Measurements from ENCODE around the gene RSPH6A.
A peak's percentile ranks its signal among the peaks of the same experiment; 100 is the strongest.

The RSPH6A gene

GRCh38 chr19:45801603-45802175 lies 13.4 kb downstream of the RSPH6A start:
- no peak for TF ChIP-seq EP300 (IDR thresholded peaks at IDR 0.05; ENCODE audit: borderline replicate concordance)
- TF ChIP-seq TAF1 (IDR thresholded peaks at IDR 0.05; ENCODE audit: low read depth), result no peak
- TF ChIP-seq ZBTB7A (IDR thresholded peaks at IDR 0.05; ENCODE audit: low read depth), result no peak
- TF ChIP-seq, protein P1, sequence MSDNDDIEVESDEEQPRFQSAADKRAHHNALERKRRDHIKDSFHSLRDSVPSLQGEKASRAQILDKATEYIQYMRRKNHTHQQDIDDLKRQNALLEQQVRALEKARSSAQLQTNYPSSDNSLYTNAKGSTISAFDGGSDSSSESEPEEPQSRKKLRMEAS (IDR thresholded peaks at IDR 0.05), result no peak
- no peak for TF ChIP-seq YY1 (IDR thresholded peaks at IDR 0.05; ENCODE audit: low read depth)
- no peak for TF ChIP-seq TCF12 (IDR thresholded peaks at IDR 0.05; ENCODE audit: low read depth)
- TF ChIP-seq RAD21 (IDR thresholded peaks at IDR 0.05; ENCODE audit: low read depth), result no peak
- TF ChIP-seq EGR1 (IDR thresholded peaks at IDR 0.05), result no peak
- no peak for TF ChIP-seq USF1 (IDR thresholded peaks at IDR 0.05)
- TF ChIP-seq TEAD4 (IDR thresholded peaks at IDR 0.05), result no peak
- TF ChIP-seq CREB1 (IDR thresholded peaks at IDR 0.05; ENCODE audit: low read depth), result no peak
- no peak for TF ChIP-seq CEBPB (IDR thresholded peaks at IDR 0.05)
- TF ChIP-seq REST (IDR thresholded peaks at IDR 0.05; ENCODE audit: low read depth), result no peak
- no peak for TF ChIP-seq NFIC (IDR thresholded peaks at IDR 0.05)

GRCh38 chr19:45800070-45800553 lies 15.0 kb downstream of the RSPH6A start:
- TF ChIP-seq USF1 (IDR thresholded peaks at IDR 0.05) (no peak), CREB1 (IDR thresholded peaks at IDR 0.05; ENCODE audit: low read depth) (no peak), EGR1 (IDR thresholded peaks at IDR 0.05) (no peak), EP300 (IDR thresholded peaks at IDR 0.05; ENCODE audit: borderline replicate concordance) (no peak), REST (IDR thresholded peaks at IDR 0.05; ENCODE audit: low read depth) (no peak), TEAD4 (IDR thresholded peaks at IDR 0.05) (no peak), FOXM1 (IDR thresholded peaks at IDR 0.05; ENCODE audit: borderline replicate concordance, low read depth) (no peak), YY1 (IDR thresholded peaks at IDR 0.05; ENCODE audit: low read depth) (no peak), NFIC (IDR thresholded peaks at IDR 0.05) (no peak), ZBTB7A (IDR thresholded peaks at IDR 0.05; ENCODE audit: low read depth) (no peak), CEBPB (IDR thresholded peaks at IDR 0.05) (no peak), TCF12 (IDR thresholded peaks at IDR 0.05; ENCODE audit: low read depth) (no peak), RAD21 (IDR thresholded peaks at IDR 0.05; ENCODE audit: low read depth) (no peak), TAF1 (IDR thresholded peaks at IDR 0.05; ENCODE audit: low read depth) (no peak)
- TF ChIP-seq, protein P1 (IDR thresholded peaks at IDR 0.05), result no peak

- TF ChIP-seq, protein P1 (IDR thresholded peaks at IDR 0.05), result peak; percentile 60
- peak; percentile 28; the same call in 1 of the 2 replicates for TF ChIP-seq EP300 (IDR thresholded peaks at IDR 0.05; ENCODE audit: borderline replicate concordance)
These were observed 15.6 kb downstream of the RSPH6A start for GRCh38 chr19:45799541-45799940.

DNA sequence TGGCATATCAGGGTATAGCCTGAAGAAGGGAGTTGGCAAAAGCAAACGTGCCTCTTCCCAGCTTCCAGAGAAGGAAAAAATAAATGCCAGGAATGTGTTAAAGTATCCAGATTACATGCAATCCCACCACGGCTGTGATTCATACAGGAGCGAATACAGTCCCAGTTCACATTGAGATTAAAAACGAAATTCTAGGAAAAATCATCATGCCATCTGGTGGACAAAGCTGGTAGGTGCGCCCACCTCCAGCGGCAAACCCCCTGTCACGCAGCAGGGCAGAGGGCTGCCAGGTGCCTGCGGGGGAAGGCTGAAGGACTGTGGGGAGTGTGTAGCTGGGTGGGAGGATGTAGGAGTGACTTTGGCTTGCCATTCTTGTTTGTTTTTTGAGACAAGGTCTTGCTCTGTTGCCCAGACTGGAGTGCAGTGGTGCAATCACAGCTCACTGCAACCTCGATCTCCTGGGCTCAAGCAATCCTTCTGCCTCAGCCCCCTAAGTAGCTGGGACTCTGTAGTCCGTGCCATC lies 16.1 kb downstream of the RSPH6A start:
- peak; percentile 7; the same call in 1 of the 2 replicates for TF ChIP-seq CEBPB (IDR thresholded peaks at IDR 0.05)
- TF ChIP-seq RAD21 (IDR thresholded peaks at IDR 0.05; ENCODE audit: low read depth), result peak; percentile 55
- TF ChIP-seq USF1 (IDR thresholded peaks at IDR 0.05), result no peak

DNA sequence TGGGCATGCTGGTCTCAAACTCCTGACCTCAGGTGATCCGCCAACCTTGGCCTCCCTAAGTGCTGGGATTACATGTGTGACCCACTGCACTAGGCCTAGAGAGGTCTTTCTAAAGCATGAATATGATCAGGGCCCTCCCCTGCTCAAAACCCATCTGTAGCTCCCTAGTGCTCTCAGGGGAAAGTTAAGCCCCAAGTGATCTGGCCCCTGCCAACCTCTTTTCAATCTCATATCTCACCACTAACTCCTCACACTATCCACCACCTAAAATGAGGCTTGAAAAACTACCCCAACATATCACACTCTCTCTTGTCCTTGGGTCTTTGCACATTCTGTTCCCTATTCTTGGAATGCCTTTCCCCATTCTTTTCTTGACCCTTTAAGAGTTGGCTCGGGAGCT lies 20.5 kb downstream of the RSPH6A start:
- TF ChIP-seq NFIC (IDR thresholded peaks at IDR 0.05) (no peak), YY1 (IDR thresholded peaks at IDR 0.05; ENCODE audit: low read depth) (no peak), EP300 (IDR thresholded peaks at IDR 0.05; ENCODE audit: borderline replicate concordance) (no peak), CREB1 (IDR thresholded peaks at IDR 0.05; ENCODE audit: low read depth) (no peak), EGR1 (IDR thresholded peaks at IDR 0.05) (no peak), USF1 (IDR thresholded peaks at IDR 0.05) (no peak)
- TF ChIP-seq, protein P1 (IDR thresholded peaks at IDR 0.05), result no peak

Data from Ishikawa (cell line).